GM23338 (cell line): ENCODE results near the gene ZNF544.

ENCODE experiments used
- CREB1 ChIP-seq: fragments of 250-450 bp; sonication (Bioruptor Pico); IDR thresholded peaks from 2 replicates; pipeline ENCODE4 v1.5.0; 2020; ENCODE audit warnings: low read depth, mild to moderate bottlenecking, moderate library complexity
- CTCF ChIP-seq, 2 experiments: fragments of 200-600 bp in 1 of 2; sonication (generic) in 1 of 2; conservative IDR thresholded peaks; 2 replicates each; pipeline versions ENCODE4 v1.5.1 to v1.6.1; 2016 to 2017; ENCODE audit warnings: antibody characterized with exemption in 2 of 2, low read depth in 2 of 2, mild to moderate bottlenecking in 2 of 2, moderate library complexity in 1 of 2
- ETS1 ChIP-seq: IDR thresholded peaks from 2 replicates; pipeline ENCODE4 v1.6.1; 2016; ENCODE audit warnings: antibody characterized with exemption
- EZH2 ChIP-seq: fragments of 200-600 bp; sonication (generic); IDR thresholded peaks from one replicate; pipeline ENCODE4 v1.8.0; 2017; ENCODE audit warnings: antibody characterized with exemption, mild to moderate bottlenecking, low read depth; ENCODE audit not compliant: unreplicated experiment
- EZH2phosphoT487 ChIP-seq: fragments of 200-600 bp; sonication (generic); IDR thresholded peaks from one replicate; pipeline ENCODE4 v1.8.1; 2018; ENCODE audit warnings: antibody characterized with exemption; ENCODE audit not compliant: unreplicated experiment
- JUNB ChIP-seq: IDR thresholded peaks from one replicate; pipeline ENCODE4 v1.6.1; 2016; ENCODE audit warnings: antibody characterized with exemption; ENCODE audit not compliant: unreplicated experiment
- NANOG ChIP-seq: IDR thresholded peaks from 2 replicates; pipeline ENCODE4 v1.6.1; 2016; ENCODE audit warnings: antibody characterized with exemption, borderline replicate concordance
- POLR2AphosphoS5 ChIP-seq: IDR thresholded peaks from 2 replicates; pipeline ENCODE4 v1.6.1; 2016; ENCODE audit warnings: antibody characterized with exemption, low read depth
- REST ChIP-seq: IDR thresholded peaks from one replicate; pipeline ENCODE4 v1.6.1; 2018; ENCODE audit warnings: antibody characterized with exemption; ENCODE audit not compliant: unreplicated experiment
- STAT1 ChIP-seq: IDR thresholded peaks from one replicate; pipeline ENCODE4 v1.6.1; 2016; ENCODE audit warnings: antibody characterized with exemption; ENCODE audit not compliant: unreplicated experiment
- ZNF114 ChIP-seq: fragments of 250-450 bp; sonication (Bioruptor Pico); IDR thresholded peaks from 2 replicates; pipeline ENCODE4 v1.5.0; 2020; ENCODE audit warnings: mild to moderate bottlenecking, moderate library complexity
- ZNF331 ChIP-seq: fragments of 250-450 bp; sonication (Bioruptor Pico); IDR thresholded peaks from 2 replicates; pipeline ENCODE4 v1.5.0; 2020; ENCODE audit warnings: low read depth, mild to moderate bottlenecking, moderate library complexity

- TF ChIP-seq CTCF (conservative IDR thresholded peaks at IDR 0.05; ENCODE audit: low read depth in 2 of 2) (no peak), POLR2AphosphoS5 (no peak), ZNF331 (CRISPR knock-in tag) (no peak), EZH2 (no peak), JUNB (no peak), ETS1 (no peak), EZH2phosphoT487 (no peak), NANOG (no peak), REST (no peak), STAT1 (no peak), ZNF114 (no peak), CREB1 (CRISPR knock-in tag) (no peak)
These were observed 48.5 kb downstream of the ZNF544 start for GRCh38 chr19:58277197-58277596.
